ENCODE results near the gene ADGRE1. TPM values are rescaled to one million over a fixed set of nuclear protein-coding genes. Genes with fewer than 3 reads are reported as not detected.

ADGRE1 gene
- polyA plus RNA-seq, 1 of the 3 experiments (the other 2 are of a cell fraction), result 8.9 TPM

GRCh38 chr19:6848986-6849385 lies 38.4 kb upstream of the ADGRE1 start:
- TF ChIP-seq GATA2 (CRISPR knock-in tag; IDR thresholded peaks at IDR 0.05), result no peak
- TF ChIP-seq CHD2 (IDR thresholded peaks at IDR 0.05; ENCODE audit: low read length, partially characterized antibody), result no peak
- no peak for TF ChIP-seq FOXJ3 (CRISPR knock-in tag; IDR thresholded peaks at IDR 0.05)
- no peak for TF ChIP-seq USF2 (IDR thresholded peaks at IDR 0.05; ENCODE audit: borderline replicate concordance, low read depth, low read length)
- no peak for TF ChIP-seq MXI1 (IDR thresholded peaks at IDR 0.05; ENCODE audit: low read depth, low read length)
- TF ChIP-seq RAD21 (IDR thresholded peaks at IDR 0.05; ENCODE audit: low read length), result no peak
- TF ChIP-seq MEF2A (IDR thresholded peaks at IDR 0.05; ENCODE audit: borderline replicate concordance, low read depth), result no peak
- no peak for TF ChIP-seq FOXM1 (IDR thresholded peaks at IDR 0.05; ENCODE audit: low read depth)
- TF ChIP-seq ELF1 (IDR thresholded peaks at IDR 0.05), result no peak
- TF ChIP-seq TAF1 (IDR thresholded peaks at IDR 0.05; ENCODE audit: borderline replicate concordance, low read depth, low read length), result no peak
- no peak for TF ChIP-seq ZBTB33 (IDR thresholded peaks at IDR 0.05; ENCODE audit: borderline replicate concordance, low read depth)
- TF ChIP-seq CTCF (IDR thresholded peaks at IDR 0.05), result no peak
- TF ChIP-seq NRF1 (IDR thresholded peaks at IDR 0.05; ENCODE audit: low read depth, low read length), result no peak
- TF ChIP-seq TCF12 (IDR thresholded peaks at IDR 0.05), result no peak
- no peak for TF ChIP-seq RFX5 (IDR thresholded peaks at IDR 0.05; ENCODE audit: low read length)
- TF ChIP-seq POLR2AphosphoS5 (IDR thresholded peaks at IDR 0.05; ENCODE audit: low read depth, low read length), result no peak
- TF ChIP-seq REST (IDR thresholded peaks at IDR 0.05; ENCODE audit: low read depth, low read length), result no peak
- TF ChIP-seq RXRA (IDR thresholded peaks at IDR 0.05; ENCODE audit: borderline replicate concordance, low read depth), result no peak
- no peak for TF ChIP-seq PBX3 (IDR thresholded peaks at IDR 0.05)
- Histone ChIP-seq H3K9ac (no peak overlapping the region), H3K36me3 (replicated peaks in 1 of 2; ENCODE audit: control insufficient read depth in 1 of 2, insufficient read depth in 2 of 2, low read length in 1 of 2) (no peaks in the 10 kb centered on the region), H3K27ac (ENCODE audit: low read depth in 2 of 2, low read length in 1 of 2) (no peak overlapping the region), H3K79me2 (ENCODE audit: insufficient read depth) (no peaks in the 10 kb centered on the region), H3K4me1 (ENCODE audit: control insufficient read depth in 1 of 2, insufficient read depth in 2 of 2, low read depth in 1 of 2, low read length in 1 of 2) (no peaks in the 10 kb centered on the region), H3K9me2 (no peaks in the 10 kb centered on the region), H2AFZ (ENCODE audit: low read depth) (no peak overlapping the region), H3K27me3 (ENCODE audit: insufficient read depth) (peaks cover 27% of the 10 kb centered on the region; the same call in 1 of the 2 replicates), H3K4me3 (ENCODE audit: low read depth in 2 of 2, low read length in 1 of 2) (no peak overlapping the region), H3K9me3 (no peaks in the 10 kb centered on the region), H3K4me2 (no peak overlapping the region), H4K20me1 (ENCODE audit: insufficient read depth) (no peaks in the 10 kb centered on the region), H3F3A (replicated peaks; ENCODE audit: insufficient read depth) (no peaks in the 10 kb centered on the region)
- CTCF ChIA-PET, result interaction anchor here (0.6 kb wide), 1 partner anchor 54 kb away, joined by 3 read pairs; no protein-coding TSS in a partner anchor
- 18% methylated on average over 3 of the region's 3 CpGs for WGBS (ENCODE audit: low lambda C conversion rate)
- DNase-seq, result no peak
- POLR2A ChIA-PET, result interaction anchor here (0.6 kb wide), 1 partner anchor 110 kb away, joined by 4 read pairs; no protein-coding TSS in a partner anchor

All from SK-N-SH (cell line).